BJ (cell line): ENCODE data around the gene ARHGAP33. TPM values are rescaled to one million over a fixed set of nuclear protein-coding genes. Genes with fewer than 3 reads are reported as not detected.

ENCODE experiments used
- CTCF ChIA-PET: fragments of 350-600 bp; formaldehyde crosslinking; extraction: SDS; loops from one replicate; lab custom pipeline; 2021; ENCODE audit warnings: antibody characterized with exemption, inconsistent platforms; lab: Yijun Ruan, JAX
- POLR2A ChIA-PET: fragments of 300-600 bp; sonication (Branson Sonifier 250); formaldehyde crosslinking; extraction: SDS; loops from one replicate; lab custom pipeline; 2021; ENCODE audit warnings: antibody characterized with exemption; lab: Charles Lee
- DNase-seq: peaks from one replicate; pipeline ENCODE4 v3.0.0-alpha.2; 2011; ENCODE audit warnings: low read depth
- H3K27me3 ChIP-seq: 2 replicates; pipeline ENCODE4 v1.6.0; 2011; ENCODE audit warnings: low read length; ENCODE audit not compliant: control insufficient read depth, insufficient read depth
- H3K36me3 ChIP-seq: 2 replicates; pipeline ENCODE4 v1.5.1; 2011; ENCODE audit warnings: low read length; ENCODE audit not compliant: control insufficient read depth, insufficient read depth
- H3K4me3 ChIP-seq: 2 replicates; pipeline ENCODE4 v1.5.1; 2011; ENCODE audit warnings: low read depth, mild to moderate bottlenecking, control low read depth, low read length
- CTCF ChIP-seq: IDR thresholded peaks from 2 replicates; pipeline ENCODE4 v1.5.1; 2011; ENCODE audit warnings: low read depth, mild to moderate bottlenecking, control low read depth, inconsistent platforms, low read length, moderate library complexity; ENCODE audit not compliant: insufficient read depth
- polyA minus RNA-seq: library from RNA; depleted of rRNA, polyadenylated mRNA; stranded (reverse); fragments of >200 nt; gene quantifications from 2 replicates; pipeline ENCODE4 v1.2.3, GENCODE V29; 2011; rRNA and poly(A)+ RNA removed
- polyA plus RNA-seq: library from polyadenylated mRNA; depleted of rRNA; stranded (reverse); fragments of >200 nt; gene quantifications from 2 replicates; pipeline ENCODE4 v1.2.3, GENCODE V29; 2011; rRNA removed

The ARHGAP33 gene
- 1.1 and 3.6 TPM in 2 replicates for polyA plus RNA-seq
- 4.3 and 7.4 TPM in 2 replicates for polyA minus RNA-seq

DNA sequence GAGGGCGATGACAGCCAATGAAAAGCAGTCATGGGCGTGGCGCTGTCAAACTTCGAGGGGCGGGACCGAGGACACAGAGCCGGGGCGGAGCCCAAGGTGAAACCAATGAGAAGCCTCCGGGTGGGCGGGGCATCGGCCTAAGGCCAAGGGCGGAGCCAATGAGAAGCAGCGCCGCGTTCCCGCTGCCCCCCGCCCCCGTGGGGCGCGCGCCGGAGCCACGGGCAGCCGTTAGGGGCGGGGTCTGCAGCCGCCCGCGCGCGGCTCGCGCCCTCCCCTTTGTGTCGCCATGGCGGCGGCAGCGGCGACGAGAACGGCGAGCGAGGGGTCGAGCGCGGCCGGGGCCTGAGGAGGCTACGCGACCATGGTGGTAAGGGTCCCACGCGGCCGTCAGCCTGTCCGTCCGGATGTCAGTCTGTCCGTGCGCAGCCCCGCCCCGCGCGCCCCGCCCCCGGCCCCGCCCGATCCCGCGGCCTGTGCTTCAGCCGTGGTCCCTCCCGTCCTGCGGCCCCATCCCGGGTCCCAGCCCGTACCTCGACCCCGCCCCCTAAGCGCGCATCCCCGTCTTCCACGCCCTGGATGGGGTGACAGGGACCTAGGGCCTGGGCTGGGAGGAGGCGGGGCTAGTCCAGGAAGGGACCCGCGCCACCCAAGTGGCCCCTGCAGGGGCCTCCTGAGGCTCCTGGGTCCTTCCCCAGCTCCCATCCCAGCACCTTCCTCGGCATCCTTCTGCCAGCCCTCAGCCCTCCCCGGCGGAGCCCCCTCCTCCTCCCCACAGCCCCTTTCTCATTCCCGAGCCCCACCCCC is at the start of gene ARHGAP33:
Gene ARHGAP33, plus strand, starts transcription at position 267 of the 804 bp plus-strand sequence. Its CDS starts 95 bp downstream, at position 362.
- ChIA-PET POLR2A (no interaction called here), CTCF (interaction anchor here (1.0 kb wide), 1 partner anchor 14 kb away, joined by 3 read pairs; no protein-coding TSS in a partner anchor)
- no peak for TF ChIP-seq CTCF
- Histone ChIP-seq H3K4me3 (peak within 1 kb of the TSS; percentile 77), H3K36me3 (no peaks in the 10 kb centered on the region), H3K27me3 (no peaks in the 10 kb centered on the region)
- DNase-seq: peak; percentile 68

- Histone ChIP-seq H3K4me3 (no peak overlapping the region), H3K27me3 (no peaks in the 10 kb centered on the region), H3K36me3 (peaks cover 77% of the 10 kb centered on the region)
- no peak for TF ChIP-seq CTCF
- ChIA-PET CTCF (no interaction called here), POLR2A (no interaction called here)
- DNase-seq: no peak
Measured at GRCh38 chr19:35727053-35727955, 48.1 kb upstream of the ARHGAP33 start.

- no peaks in the 10 kb centered on the region for H3K27me3 ChIP-seq
- H3K4me3 ChIP-seq: no peak overlapping the region
- peaks cover 75% of the 10 kb centered on the region for H3K36me3 ChIP-seq
- DNase-seq: no peak
- no peak for TF ChIP-seq CTCF
- CTCF ChIA-PET: interaction anchor here (0.8 kb wide), 1 partner anchor 12 kb away, joined by 3 read pairs; no protein-coding TSS in a partner anchor
- POLR2A ChIA-PET: no interaction called here
Measured at GRCh38 chr19:35727956-35728706, 47.2 kb upstream of the ARHGAP33 start.

- Histone ChIP-seq H3K36me3 (peaks cover 72% of the 10 kb centered on the region), H3K27me3 (no peaks in the 10 kb centered on the region), H3K4me3 (no peak overlapping the region)
- CTCF ChIA-PET: no interaction called here
- POLR2A ChIA-PET: no interaction called here
- no peak for TF ChIP-seq CTCF
- DNase-seq: no peak
Measured at GRCh38 chr19:35729021-35729420, 46.3 kb upstream of the ARHGAP33 start.
